ENCODE results near the gene TMEM235. TPM values are rescaled to one million over a fixed set of nuclear protein-coding genes. Genes with fewer than 3 reads are reported as not detected.

Gene TMEM235
- total RNA-seq, 2 donors from 2014 or later = not detected

DNA sequence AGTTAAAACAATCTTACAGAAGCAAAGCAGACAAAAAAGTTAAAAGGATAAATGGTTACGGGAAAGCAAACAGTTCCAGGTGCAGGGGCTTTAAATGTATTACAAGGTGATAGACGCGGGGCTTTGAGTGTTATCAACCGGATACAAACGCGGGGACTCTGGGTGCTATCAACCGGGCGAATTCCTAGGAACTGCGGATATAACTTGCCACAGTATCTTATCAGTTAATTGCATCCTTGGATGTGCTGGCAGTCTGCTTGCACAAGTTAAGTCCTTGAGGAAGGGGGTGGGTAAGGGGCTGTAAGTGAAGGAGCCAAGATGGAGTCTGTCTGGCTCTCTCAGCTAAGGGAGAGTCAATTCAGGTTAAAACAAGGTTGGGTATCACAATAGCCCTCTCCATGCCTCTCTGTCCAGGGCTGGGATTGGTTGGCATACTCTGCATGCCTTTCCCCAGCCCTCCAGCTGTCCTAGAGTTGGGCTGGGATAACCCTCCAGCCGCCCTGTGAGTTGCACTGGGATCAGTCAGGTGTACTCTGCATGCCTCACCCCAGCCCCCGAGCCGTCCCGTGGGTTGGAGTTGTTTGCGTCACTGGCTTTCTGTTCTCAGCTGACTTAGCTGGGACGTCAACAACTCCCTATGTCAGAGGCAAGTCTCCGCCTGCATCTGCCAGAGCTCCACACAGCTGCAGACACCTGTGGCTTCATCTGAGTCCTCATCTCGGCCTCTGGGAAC lies 40.9 kb downstream of the TMEM235 start:
- Mint-ChIP-seq H3K27ac (no peak overlapping the region), H3K36me3 (no peaks in the 10 kb centered on the region), H3K27me3 (peaks cover 10 to 13% of the 10 kb centered on the region in 2 donors), H3K4me1 (ENCODE audit: low read depth in 2 of 2) (no peaks in the 10 kb centered on the region), H3K4me3 (no peak overlapping the region), H3K9me3 (no peaks in the 10 kb centered on the region)
- peak; percentile 18 for DNase-seq (ENCODE audit: low spot score)
- ATAC-seq = no peak

DNA sequence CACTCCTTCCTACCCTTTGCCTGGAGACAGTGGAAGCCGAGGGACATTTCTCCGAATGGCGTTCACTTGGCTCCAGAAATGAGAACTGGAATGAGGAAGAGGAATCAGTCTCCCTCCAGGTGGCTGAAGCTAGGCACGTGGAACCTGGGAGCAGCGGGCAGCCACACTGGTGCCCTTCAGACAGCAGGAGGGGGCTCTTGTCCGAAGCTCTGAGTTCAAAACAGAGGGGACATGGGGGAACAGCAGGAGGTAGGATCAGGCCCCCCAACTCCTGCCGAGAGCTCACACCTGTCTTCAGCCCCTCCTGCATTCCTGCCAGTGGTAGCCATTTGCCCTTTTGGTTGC lies 41.5 kb downstream of the TMEM235 start:
- ATAC-seq (no peak), DNase-seq (ENCODE audit: low spot score) (peak; percentile 6)
- H3K9me3 Mint-ChIP-seq = no peaks in the 10 kb centered on the region
- no peak overlapping the region for H3K27ac Mint-ChIP-seq
- H3K27me3 Mint-ChIP-seq = peaks cover 10 to 13% of the 10 kb centered on the region in 2 donors
- no peaks in the 10 kb centered on the region for H3K4me1 Mint-ChIP-seq (ENCODE audit: low read depth in 2 of 2)
- no peak overlapping the region for H3K4me3 Mint-ChIP-seq
- no peaks in the 10 kb centered on the region for H3K36me3 Mint-ChIP-seq

DNA sequence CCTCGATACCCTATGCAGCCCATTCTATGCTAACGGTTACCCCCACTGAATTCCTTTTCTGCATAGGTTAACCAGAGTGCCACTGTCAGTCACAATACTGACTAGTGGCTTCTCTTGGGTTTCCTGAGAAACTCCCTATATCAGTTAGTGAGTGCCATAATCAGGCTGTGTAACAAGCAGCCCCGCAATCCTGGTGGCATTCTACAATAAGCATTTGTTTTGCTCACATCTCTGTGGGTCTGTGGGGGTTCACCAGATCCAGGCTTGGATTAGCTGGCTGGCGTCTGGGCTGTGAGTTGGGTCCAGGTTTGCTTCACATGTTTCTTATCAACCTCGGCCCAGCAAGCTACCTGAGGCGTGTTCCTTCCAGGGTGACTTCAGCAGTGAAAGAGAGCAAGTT lies 42.4 kb downstream of the TMEM235 start:
- no peaks in the 10 kb centered on the region for H3K36me3 Mint-ChIP-seq
- ATAC-seq = no peak
- H3K27me3 Mint-ChIP-seq = peaks cover 10 to 13% of the 10 kb centered on the region in 2 donors
- peak; percentile 23 for DNase-seq (ENCODE audit: low spot score)
- H3K27ac Mint-ChIP-seq = no peak overlapping the region
- H3K9me3 Mint-ChIP-seq = no peaks in the 10 kb centered on the region
- no peaks in the 10 kb centered on the region for H3K4me1 Mint-ChIP-seq (ENCODE audit: low read depth in 2 of 2)
- no peak overlapping the region for H3K4me3 Mint-ChIP-seq

DNA sequence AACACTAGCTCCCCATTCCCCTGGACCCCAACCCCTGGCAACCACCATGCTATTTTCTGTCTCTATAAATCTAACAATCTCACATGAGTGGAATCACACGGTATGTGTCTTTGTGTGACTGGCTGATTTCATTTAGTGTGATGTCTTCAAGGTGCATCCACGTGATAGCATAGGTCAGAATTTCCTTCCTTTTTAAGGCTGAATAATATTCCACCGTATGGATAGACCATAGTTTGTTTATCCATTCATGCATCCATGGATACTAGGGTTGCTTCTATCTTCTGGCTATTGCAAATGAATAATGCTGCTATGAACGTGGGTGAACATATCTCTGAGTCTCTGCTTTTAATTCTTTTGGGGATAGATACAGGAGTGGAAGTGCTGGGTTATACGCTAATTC lies 43.9 kb downstream of the TMEM235 start:
- ATAC-seq (no peak), DNase-seq (ENCODE audit: low spot score) (peak; percentile 10)
- no peaks in the 10 kb centered on the region for H3K4me1 Mint-ChIP-seq (ENCODE audit: low read depth in 2 of 2)
- no peak overlapping the region for H3K4me3 Mint-ChIP-seq
- H3K27me3 Mint-ChIP-seq = peaks cover 10 to 13% of the 10 kb centered on the region in 2 donors
- H3K9me3 Mint-ChIP-seq = no peaks in the 10 kb centered on the region
- H3K36me3 Mint-ChIP-seq = no peaks in the 10 kb centered on the region
- H3K27ac Mint-ChIP-seq = no peak overlapping the region

DNA sequence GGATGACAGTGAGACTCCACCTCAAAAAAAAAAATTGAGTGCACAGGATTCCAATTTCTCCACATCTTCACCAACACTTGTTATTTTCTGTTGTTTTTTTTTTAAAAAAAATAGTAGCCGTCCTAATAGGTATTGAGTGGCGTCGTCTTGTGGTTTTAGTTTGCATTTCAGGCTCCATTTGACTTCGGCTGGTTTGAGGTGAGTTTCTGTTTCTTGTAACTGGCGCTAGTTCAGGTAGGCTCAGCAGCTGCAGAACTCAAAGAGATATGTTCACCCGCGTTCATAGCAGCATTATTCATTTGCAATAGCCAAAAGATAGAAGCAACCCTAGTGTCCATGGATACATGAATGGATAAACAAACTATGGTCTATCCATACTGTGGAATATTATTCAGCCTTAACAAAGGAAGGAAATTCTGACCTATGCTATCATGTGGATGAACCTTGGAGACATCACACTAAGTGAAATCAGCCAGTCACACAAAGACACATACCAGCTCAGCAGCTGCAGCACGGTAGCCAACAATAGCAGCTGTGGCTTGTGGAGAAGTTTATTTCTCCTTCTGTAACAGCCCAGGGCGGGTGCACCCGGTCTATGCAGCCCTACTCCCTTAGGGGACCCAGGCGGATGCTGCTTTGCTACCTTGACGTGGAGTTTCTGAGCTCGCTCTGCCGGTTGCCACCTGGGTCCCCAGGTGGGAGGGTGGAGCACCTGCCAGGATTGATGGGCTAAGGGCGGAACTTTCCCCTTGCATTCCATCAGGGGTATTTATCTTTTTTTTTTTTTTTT lies 44.9 kb downstream of the TMEM235 start:
- H3K4me3 Mint-ChIP-seq = no peak overlapping the region
- no peaks in the 10 kb centered on the region for H3K4me1 Mint-ChIP-seq (ENCODE audit: low read depth in 2 of 2)
- H3K36me3 Mint-ChIP-seq = no peaks in the 10 kb centered on the region
- no peaks in the 10 kb centered on the region for H3K9me3 Mint-ChIP-seq
- H3K27me3 Mint-ChIP-seq = peaks cover 10% of the 10 kb centered on the region in 2 donors
- no peak overlapping the region for H3K27ac Mint-ChIP-seq
- no peak for ATAC-seq
- peak; percentile 25 for DNase-seq (ENCODE audit: low spot score)

DNA sequence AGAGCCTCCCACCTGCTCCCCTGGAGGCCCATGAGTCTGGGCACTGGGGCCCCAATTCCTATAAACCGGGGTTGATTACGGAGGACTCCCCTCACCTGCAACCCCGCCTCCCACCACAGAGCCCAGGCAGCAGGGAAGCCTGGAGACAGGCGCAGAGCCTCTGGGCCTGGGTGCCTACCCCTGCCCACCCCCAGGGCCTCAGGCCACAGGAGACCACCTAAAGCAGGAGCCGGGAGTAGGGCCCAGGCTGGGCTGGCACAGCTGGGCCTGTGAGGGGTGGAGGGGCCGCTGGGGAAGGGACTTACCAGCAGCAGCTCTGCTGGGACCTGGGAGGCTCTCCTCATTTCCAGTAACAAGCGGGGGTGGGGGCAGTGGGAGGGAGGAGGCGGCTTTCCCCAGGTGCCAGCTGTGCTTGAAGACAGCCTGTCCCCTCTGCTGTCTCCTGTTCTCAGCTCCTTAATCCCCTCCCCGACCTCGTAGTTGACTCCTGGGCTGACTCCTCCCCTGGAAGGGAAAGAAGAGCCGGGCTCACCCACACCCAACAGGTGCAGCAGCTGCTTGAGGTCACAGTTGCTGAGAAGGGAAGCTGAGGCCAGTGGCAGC lies 46.8 kb downstream of the TMEM235 start:
- ATAC-seq (peak in 1 of 2 donors; percentile 6), DNase-seq (ENCODE audit: low spot score) (peak; percentile 48)
- no peak overlapping the region for H3K27ac Mint-ChIP-seq
- no peaks in the 10 kb centered on the region for H3K36me3 Mint-ChIP-seq
- H3K9me3 Mint-ChIP-seq = no peaks in the 10 kb centered on the region
- H3K4me1 Mint-ChIP-seq (ENCODE audit: low read depth in 2 of 2) = no peaks in the 10 kb centered on the region
- H3K4me3 Mint-ChIP-seq = no peak overlapping the region
- H3K27me3 Mint-ChIP-seq = peaks cover 10% of the 10 kb centered on the region in 2 donors

DNA sequence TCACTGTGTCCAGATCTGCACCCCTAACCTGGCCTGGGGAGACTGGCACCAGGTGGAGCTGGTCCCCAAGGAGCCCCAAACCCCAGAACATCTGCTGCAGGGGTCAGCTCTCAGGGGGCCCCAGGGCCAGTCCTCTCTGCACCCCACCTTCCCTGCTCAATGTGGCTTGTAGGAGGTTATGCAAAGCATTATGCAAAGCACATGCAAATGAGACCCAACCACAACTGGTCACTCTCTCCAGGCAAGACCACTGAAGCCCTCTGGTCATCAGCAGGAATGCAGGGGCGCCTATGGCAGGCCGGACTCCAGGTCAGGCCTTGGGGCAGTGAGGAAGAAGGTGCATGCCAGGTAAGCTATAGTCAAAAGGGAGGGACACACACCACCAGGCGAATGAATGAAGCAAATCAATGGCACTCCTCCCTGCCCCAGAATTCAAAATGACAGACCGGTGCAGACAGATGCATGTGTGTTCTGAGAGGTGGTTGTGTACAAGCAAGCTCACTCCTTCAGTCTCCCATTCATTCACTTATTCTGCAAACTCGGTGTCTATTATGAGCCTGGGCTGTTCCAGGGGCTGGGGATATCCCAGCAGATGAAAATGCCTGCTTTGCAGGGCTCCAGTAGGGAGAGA lies 48.0 kb downstream of the TMEM235 start:
- Mint-ChIP-seq H3K36me3 (no peaks in the 10 kb centered on the region), H3K4me3 (no peak overlapping the region), H3K27me3 (peaks cover 7 to 10% of the 10 kb centered on the region in 2 donors), H3K9me3 (no peaks in the 10 kb centered on the region), H3K4me1 (ENCODE audit: low read depth in 2 of 2) (no peaks in the 10 kb centered on the region), H3K27ac (no peak overlapping the region)
- no peak for DNase-seq (ENCODE audit: low spot score)
- ATAC-seq = peak; percentile 36 to 39

DNA sequence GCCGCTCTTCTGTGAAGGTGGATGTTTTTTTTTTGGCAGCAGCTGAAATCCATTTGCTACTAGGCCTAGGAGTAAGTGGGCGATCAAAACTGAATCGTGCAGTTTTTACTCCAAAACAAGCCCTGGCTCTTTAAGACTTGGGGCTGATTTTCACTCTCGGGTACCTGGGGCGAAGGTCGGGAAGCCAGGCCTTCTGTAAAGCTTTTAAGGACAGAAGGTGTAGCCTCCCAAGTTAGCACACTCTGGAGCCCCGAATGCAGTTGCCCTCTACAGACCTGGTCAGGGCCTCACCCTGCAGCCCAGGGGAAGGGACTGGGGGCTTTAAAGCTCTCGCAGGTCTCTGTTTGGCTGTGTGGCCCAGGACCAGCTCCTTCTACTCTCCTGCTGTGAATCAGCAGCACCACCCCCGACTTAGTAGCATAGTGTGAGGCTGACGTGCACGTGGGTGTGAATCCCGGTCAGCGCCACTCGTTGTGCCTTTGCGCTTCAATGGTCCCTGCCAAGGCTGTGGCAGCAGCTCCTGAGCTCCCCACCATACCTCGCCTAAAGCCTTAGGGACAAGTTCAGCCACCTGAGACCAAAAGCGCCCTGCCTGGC lies 49.9 kb downstream of the TMEM235 start:
- ATAC-seq = no peak
- Mint-ChIP-seq H3K9me3 (no peaks in the 10 kb centered on the region), H3K36me3 (no peaks in the 10 kb centered on the region), H3K27ac (no peak overlapping the region), H3K27me3 (peaks cover 0 to 2% of the 10 kb centered on the region in 2 donors), H3K4me3 (no peak overlapping the region), H3K4me1 (ENCODE audit: low read depth in 2 of 2) (no peaks in the 10 kb centered on the region)
- no peak for DNase-seq (ENCODE audit: low spot score)

DNA sequence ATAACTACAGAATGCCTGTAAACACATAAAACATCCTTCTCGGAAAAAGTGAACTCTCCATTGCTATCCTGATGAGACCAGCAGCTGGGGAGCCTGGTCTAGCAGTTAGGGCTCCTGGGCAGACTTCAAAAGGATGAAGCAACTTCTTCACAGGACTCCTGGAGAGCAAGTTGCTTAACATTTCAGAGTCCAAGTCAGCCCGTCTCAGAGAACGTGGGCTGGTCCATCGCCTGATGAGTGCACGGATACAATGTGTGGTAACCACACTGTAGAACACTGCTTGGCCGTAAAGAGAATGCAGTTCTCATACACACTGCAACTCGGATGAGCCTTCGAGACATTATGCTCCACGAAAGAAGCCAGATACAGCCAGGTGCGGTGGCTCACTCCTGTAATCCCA lies 52.7 kb downstream of the TMEM235 start:
- Mint-ChIP-seq H3K4me1 (ENCODE audit: low read depth in 2 of 2) (no peaks in the 10 kb centered on the region), H3K4me3 (no peak overlapping the region), H3K27me3 (no peaks in the 10 kb centered on the region), H3K36me3 (no peaks in the 10 kb centered on the region), H3K9me3 (no peaks in the 10 kb centered on the region), H3K27ac (no peak overlapping the region)
- DNase-seq (ENCODE audit: low spot score) = no peak
- peak in 1 of 2 donors; percentile 48 for ATAC-seq

DNA sequence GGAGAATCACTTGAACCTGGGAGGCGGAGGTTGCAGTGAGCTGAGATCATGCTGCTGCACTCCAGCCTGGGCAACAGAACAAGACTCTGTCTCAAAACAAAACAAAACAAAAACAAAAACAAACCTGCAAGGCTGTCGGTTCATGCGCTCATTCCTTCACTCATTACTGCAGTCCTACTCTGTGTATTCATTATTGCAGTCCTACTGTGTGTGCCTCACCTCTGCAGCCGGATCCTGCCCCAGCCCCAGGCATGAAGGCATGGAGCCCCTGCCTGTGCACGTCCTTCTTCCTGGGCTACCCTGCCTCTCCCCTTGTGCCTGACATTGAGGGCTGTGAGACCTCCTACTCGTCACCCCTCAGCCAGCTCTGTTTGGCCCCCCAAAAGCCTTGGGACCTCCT lies 57.6 kb downstream of the TMEM235 start:
- Mint-ChIP-seq H3K36me3 (no peaks in the 10 kb centered on the region), H3K27me3 (peaks cover 0 to 2% of the 10 kb centered on the region in 2 donors), H3K4me3 (no peak overlapping the region), H3K4me1 (ENCODE audit: low read depth in 2 of 2) (no peaks in the 10 kb centered on the region), H3K9me3 (no peaks in the 10 kb centered on the region), H3K27ac (no peak overlapping the region)
- ATAC-seq = no peak
- DNase-seq (ENCODE audit: low spot score) = no peak

DNA sequence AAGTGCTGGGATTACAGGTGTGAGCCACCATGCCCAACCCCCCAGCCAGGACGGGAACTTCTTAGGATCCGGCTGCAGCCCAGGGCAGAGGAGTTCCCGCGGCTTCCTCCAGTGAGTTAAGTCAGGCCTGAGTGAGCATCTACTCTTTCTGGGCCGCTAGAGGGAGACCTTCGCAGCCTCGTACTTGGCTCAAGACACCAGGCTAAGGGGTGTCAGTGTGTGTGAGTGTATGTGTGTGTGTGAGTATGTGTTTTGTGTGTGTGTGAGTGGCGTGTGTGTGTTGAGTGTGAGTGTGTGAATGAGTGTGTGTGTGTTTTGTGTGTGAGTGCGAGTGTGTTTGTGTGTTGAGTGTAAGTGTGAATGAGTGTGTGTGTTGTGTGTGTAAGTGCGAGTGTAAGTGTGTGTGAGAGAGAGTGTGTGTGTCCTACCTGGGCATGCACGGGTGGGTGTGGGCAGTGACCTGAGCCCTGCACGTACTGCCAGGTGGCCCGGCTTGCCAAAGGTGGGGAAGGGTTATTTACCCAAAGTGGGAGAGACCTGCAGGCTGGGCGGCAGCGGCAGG lies 58.5 kb downstream of the TMEM235 start:
- ATAC-seq (peak; percentile 89 to 92), DNase-seq (ENCODE audit: low spot score) (peak; percentile 83)
- Mint-ChIP-seq H3K4me3 (no peak overlapping the region), H3K4me1 (ENCODE audit: low read depth in 2 of 2) (no peaks in the 10 kb centered on the region), H3K9me3 (no peaks in the 10 kb centered on the region), H3K27me3 (peaks cover 0 to 2% of the 10 kb centered on the region in 2 donors), H3K36me3 (no peaks in the 10 kb centered on the region), H3K27ac (no peak overlapping the region)
